GM04504 (cell line): Measurements from ENCODE around the gene EPHB1.
"Not testable (repeated sequence)": the region's sequence is repeated elsewhere in the genome, so short reads cannot be mapped to it uniquely, and the experiment has no call there.

ENCODE experiments used
- DNase-seq: peaks from one replicate; pipeline ENCODE4 v3.0.0-alpha.2; 2012; ENCODE audit warnings: low read depth

The EPHB1 gene

DNA sequence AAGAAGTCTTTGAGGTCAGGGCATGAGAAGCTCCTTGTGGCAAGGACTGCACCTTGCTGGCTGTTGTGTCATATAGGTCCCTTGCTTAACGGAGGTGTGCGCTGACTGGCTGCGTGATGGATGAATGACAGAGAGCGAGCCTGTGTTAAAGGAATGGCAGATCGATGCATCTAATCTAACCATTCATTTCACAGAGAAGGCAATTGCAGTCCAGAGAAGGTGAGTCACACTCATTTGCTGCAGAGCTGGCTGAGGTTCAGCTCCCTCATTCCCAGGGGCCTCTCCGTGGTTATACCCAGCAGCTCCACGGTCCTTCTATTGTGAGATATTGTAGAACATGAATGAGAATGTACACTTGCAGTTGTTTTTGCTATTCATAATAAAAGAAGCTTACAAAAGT lies 289.3 kb downstream of the EPHB1 start:
- DNase-seq = peak; percentile 4

DNA sequence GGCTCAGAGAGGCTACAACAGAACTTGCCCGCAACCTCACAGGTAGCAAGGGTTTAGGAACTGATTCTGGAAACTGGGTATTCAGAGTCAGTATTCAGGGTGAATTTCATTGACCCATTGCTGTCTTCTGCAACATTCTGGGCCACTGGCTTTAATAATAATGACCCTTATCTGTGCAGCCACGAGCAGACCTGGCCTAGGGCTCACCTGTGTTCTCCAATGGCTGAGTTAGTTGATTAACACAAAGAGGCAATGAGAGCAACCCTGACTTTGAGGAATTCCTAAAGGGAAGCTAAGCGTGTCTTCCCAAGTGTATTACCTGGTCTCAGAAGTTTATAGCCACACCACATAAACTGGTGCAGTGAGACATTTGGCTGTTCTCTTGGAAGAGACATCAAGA lies 289.9 kb downstream of the EPHB1 start:
- DNase-seq = no peak

DNA sequence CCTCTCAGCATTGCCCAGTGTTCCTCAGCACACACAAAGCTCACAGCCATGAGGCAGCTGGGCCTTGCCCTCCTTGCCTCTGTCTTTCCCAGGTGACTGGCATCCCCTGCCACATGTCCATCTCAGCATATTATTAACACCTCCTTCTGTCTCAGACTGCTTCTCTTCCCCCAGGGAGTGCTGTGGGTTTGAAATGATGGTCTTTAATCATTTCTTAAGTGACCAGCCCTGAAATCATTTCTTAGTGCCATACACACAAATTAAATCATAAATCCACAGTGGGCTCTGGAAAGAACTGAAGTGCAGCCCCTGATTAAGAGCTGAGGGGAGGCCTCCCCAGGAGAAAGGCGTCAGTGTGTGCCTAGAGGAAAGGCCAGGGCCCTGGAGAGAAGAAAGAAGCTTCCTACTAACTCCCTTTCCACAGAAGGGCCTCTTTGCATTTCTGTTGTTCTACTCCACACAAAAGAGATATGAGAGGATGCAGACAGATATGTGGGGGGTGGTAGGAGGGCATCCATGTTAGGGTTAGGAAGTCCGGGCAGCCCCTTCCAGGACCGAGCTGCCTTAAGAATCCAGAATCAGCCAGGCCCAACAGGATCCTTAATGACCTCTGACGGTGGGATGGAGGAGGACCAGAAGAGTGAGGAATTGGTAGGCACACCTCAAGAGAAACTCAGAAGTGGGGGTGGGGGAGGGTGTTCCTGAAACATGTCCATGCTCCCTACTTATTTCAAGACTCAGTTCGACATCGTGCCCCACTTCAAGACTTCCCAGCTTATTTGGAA lies 290.8 kb downstream of the EPHB1 start:
- no peak for DNase-seq

DNA sequence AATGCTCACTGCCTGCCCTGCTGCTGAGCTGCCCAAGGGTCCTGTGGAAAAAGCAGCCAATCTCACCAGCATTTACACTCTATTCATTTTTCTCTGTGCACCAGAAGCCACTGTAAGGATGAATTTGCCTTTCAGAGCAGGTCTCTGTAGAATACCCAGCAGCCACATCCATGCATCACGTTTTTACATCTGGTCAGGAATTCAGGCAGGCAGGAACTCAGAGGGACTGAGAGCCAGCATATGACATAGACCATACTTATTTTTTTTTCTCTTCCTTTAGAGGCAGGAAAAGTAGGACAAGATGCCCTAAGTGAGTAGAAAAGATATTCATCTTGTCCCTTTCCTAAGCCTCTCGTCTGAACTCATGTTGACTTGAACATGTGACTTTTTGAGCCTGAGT lies 292.7 kb downstream of the EPHB1 start:
- DNase-seq = no peak

DNA sequence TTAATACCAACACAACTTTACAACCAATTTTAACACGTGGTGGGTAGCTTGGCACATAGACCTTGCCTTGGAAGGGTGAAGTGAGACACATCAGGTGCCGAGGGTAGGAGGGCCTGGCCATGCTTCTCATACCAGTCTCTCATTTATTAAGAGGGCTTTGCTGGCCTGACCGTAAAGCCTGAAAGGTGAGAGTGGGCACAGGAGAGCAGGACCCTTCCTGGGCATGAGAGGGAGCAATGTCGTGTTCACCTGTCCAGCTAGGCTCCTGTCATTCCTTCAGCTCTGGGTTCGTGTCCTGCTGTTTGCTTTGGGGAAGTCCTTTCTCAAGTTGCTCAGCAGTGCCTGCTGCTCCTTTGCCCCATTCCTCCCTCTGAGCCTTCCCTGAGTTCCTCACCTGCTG lies 294.4 kb downstream of the EPHB1 start:
- DNase-seq = no peak

DNA sequence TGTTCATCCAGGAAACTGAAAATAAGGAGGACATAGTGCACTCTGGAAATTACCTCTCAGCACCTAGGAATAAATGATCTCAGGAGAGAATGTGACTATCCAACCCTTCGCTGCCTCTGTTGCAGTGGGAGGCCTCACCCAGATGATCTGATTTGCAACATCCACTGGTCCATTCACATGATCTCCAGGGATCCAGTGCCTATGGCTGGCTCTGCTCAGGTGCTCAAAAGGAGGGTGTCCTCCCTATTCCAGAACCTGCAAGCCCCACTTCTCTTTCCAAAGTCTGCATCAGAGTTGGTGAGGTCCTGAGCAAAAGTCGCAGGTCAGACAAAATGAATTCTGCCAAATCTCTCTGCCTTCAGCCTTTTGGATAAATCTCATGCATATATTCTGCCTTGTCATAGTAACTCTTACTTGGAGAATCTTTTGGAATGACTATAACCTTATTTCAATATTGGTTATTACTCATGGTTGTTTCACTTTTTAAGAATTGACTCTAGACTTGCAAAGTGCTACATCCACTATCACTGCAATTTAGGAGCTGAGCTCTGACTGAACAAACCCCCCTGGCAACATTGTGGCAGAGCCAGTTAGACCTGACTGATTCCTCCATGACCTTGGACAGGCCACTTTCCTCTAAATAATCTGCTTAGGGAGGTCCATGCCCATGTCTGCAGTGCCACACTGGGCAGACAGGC lies 295.1 kb downstream of the EPHB1 start:
- no peak for DNase-seq

DNA sequence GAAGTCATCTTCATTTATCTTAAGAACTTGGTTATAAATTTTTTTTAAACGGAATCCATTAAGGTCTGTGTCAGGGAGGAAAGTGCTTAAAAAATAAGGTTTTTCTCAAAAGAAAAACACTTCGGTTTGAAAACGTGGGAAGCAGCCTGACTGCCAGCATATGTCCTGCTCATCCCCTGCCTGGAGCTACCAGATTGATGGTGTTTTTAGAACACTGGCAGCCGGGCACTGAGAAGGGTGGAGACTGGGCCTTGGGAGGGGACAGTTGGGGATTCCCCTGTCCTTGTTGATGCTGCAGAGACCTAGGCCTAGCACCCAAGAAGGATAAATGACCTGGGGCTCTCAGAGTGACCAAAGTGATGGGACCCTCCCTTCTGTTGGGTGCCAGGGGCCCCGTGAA lies 296.9 kb downstream of the EPHB1 start:
- DNase-seq = no peak

DNA sequence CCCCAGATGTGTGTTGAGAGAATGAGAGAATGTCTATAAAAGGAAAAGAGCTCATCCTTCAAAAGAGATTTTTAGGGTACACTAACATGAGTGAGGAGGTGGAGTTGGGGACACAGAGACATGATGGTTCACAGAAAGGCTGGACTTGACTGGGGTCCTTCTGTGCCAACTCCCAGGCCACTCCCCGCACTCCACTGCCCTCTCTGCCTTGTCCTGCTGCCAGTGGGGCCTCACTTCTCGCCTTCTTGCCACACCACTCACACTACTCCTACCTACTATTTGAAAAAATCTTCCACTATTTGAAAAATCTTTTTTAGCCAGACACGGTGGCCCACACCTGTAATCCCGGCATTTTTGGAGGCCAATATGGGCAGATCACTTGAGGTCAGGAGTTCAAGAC lies 298.1 kb downstream of the EPHB1 start:
- no peak for DNase-seq

DNA sequence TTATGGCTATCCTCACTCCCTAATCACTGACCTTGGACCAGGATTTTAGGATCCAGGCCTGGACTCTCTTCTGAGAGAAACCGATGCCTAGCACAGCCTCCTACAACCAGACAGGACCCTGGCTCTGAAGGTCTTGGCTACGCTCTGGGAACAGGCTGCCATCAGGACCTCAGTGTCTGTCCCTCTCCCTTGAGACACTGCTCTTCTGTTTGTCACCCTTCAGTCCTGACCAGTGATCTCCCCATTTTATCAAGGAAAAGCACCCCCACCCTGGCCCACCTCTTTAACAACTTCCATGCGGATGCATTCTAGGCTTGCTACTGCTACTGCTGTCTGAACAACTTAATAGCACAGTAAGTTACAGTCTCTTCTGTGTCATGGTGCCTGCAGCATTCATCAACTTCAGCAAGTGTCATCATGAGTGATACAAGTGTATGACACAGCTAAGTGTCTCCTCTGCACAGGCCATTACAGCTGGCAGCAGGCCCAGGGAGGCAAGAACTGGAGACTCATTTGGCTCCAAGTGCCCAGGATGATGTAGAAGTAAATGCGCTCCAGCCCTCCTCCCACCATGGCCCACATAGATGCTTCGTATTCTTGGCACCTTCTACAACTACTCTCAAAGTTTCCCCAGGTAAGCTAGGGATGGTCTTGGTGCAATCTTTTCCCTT lies 302.4 kb downstream of the EPHB1 start:
- DNase-seq = no peak

DNA sequence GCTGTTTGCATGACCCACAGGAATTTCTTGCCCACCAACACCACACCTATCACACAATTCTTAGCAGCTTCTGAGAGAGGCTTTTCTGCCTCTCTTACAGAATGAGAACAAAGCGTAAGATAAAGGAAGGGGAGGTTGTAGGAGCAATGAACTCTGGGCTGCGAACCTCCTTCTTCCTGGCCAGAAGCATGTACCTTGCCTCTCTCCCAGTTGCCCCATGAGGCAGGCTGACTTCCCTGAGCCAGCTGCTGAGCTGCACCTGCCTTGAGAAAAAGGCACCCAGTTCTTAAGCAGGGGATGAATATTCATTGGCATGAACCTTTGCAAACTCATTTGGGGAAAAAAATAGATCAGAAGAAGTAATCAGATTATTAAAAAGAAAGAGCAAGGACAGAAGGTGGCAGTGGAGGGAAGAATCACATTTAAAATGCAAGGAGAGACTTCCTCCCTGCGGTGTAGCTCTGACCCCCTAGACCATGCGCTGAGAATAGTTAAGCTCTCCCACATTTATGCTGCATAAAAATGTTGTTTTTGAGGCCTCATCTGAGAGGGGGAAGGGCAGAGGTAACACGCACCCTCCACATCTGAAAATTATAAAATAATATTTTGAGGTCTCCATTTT lies 304.8 kb downstream of the EPHB1 start:
- DNase-seq = no peak

DNA sequence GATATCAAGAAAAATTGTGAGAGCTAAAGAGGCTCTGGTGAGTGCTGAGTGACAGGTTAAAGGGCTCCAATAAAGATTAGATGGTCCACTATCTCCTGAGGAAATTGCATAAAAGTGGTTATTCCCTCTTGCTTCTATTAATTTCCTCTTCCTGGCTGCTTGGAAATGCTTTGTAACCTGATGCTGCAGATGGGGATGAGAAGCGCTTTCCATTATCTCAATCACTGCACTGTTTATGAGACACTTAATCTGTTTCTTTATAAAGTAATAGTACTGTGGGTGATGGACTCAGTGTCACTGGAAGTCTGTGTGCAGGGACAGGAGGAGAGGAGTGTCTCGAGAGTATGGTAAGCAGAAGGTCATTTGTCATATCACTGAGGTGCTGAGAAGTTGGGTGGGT lies 305.3 kb downstream of the EPHB1 start:
- DNase-seq = no peak

DNA sequence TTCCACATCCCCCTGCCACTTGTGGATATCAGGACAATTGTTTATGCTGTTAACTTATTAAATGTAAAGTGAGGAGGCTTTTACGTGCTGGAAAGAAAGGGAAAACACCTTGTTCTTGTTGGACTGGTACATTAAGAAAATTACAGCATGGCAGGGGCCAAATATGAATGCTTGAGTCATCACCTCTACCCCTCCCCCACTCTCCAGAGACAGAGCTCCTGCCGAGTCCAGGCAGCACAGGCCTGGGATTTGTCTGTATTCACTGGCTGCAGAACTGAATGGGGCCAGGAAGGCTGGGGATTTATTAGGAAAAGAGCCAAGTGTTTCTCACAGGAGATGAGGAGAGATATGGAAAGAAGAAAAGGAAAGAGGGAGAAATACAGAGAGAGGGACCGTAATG lies 308.9 kb downstream of the EPHB1 start:
- DNase-seq = no peak

DNA sequence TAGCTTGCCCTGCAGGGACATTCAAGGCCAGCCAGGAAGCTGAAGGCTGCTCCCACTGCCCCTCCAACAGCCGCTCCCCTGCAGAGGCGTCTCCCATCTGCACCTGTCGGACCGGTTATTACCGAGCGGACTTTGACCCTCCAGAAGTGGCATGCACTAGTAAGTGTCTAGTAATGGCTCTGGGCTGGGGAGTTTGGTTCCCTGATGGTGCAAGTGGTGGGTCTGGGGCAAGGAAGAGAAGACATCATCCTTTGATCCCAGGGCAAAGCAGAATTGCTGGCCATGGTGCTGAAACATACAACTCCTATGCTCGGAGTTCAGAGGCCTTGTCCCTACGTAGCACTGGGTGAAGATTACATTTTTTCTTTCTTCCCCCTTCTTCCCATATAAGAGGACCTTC lies 311.4 kb downstream of the EPHB1 start:
- peak; percentile 15 for DNase-seq

DNA sequence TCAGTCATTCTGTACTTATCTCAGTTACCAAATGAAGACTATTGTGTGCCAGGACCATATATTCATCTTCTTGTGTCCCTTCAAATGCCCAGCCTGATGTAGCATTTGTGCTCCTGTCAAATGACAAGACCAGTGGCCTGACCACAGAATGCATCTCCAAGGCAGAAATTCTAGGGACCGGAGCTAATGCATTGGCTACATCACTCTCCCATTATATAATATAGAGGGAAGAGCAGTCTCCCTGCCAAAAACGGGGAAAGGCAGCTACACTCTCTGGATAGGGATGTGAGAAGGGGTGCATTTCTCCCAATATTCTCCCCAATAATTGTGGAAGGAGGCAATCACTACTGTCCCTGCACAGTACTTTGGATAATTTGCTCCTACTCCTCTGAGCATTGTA lies 312.0 kb downstream of the EPHB1 start:
- no peak for DNase-seq

DNA sequence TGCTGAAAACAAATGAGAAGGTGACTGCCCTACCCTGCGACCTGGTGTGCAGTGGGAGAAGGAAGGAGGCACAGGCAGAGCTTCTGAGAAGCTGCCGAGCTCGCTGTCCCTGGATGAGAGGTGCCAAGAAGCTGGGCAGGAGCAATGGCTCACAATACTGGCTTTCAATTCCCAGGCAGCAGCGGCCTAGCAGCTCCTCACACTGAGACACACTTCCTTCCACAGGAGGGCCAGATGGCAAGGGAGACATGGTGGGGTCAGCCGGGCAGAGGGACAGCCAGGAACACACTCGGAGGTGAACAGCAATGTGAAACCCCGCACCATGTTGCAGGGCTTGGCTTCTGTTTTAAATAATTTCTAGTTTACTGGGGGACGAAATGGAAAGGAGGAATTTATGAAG lies 314.6 kb downstream of the EPHB1 start:
- DNase-seq = no peak

DNA sequence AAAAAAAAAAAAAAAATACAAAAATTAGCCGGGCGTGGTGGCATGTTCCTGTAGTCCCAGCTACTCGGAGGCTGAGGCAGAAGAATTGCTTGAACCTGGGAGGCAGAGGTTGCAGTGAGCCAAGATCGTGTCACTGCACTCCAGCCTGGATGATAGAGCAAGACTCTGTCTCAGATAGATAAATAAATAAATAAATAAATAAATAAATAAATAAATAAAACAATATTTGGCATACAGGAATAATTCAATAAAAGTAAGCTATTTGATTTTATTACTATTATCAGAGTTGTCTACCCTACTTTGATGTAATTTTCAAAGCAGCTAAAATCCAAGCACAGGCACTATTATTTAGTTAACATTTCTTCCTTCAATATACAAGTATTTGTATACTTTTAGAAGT lies 319.5 kb downstream of the EPHB1 start:
- not testable (repeated sequence) for DNase-seq

DNA sequence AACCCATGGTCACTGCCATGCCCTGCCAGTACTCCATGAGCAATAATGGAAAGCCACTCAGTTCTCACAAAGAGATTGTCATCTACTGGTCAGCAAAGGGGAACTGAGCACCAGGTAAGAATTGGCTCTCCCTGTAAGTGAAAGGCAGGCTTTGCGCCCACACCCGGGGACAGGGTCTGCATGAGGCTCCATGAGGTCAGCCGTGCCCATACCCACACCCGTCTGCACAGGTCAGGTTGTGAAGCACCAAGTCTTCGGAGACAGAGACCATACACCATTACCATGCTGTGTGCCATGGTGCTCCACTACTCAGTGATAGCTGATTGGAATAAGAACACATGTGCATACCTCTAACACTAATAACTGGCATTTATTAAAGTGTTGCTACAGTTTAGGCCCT lies 322.9 kb downstream of the EPHB1 start:
- no peak for DNase-seq

DNA sequence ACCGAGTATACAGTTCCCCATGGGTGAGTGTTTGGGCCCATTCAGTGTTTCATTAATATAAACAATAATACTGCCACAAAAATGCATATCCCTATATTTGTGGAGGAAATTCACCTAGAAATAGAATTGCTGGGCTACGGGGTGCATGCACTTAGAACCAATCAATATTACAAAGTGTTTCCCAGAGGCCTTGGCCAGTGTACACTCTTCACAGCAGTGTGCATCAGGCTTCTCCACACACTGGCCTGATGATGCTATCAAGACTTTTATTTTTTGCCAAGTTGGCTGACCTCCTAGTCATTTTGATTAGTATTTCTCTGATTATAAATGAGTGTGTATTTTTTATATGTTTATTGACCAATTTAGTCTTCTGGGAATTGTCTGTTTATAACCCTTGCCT lies 323.7 kb downstream of the EPHB1 start:
- DNase-seq = no peak

DNA sequence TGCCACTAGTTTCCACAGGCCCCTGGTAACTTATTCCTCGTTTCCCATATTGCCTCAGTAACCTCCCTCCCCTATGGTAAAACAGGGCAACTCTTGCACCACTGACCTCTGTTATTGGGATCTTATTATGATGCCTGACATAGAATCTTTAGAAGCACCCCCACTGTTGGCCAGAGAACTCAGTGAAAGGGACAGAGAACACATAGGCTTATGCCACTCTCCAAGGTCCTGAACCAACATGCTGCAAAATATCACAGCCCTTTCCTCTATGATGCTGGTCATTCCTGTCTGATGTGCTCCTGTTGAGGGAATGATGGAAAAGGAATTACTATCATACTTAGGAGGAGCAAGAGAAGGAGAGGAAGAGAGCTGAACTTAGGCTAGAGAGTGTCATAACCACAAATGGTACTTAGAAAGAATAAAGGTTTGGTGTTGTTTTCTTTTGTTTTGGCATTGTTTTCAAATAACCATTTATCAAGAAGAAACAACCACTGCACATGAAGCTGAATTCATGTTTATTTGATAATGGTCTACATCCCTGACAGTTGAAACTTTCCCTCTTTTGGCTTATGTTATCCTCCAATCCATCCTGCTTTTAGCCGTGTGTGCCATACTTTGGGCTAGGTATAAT lies 330.2 kb downstream of the EPHB1 start:
- peak; percentile 25 for DNase-seq

DNA sequence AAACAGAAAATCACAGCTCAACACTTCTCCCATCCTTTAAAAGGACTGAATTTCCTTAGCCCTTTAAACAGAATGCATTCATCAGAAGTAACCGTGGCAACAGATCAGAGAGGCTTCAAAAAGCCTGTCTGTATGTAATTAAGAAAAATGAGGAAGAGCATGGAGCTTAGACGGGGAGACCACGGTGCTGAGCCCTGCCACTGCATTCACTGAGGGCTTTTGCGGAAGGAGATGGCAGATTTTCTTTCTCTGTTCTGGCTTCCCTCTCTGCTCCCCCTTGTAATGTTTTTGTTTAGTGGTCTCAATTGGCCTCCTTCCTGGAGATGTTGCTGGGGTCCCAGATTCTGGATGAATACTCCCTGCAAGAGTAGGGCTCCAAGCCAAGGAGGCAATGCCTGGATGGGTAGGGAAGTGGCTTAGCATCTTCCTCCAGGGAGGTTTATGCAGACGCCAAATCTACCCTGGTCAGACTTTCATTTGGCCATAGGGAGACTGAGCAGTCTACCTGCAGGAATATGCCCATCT lies 332.9 kb downstream of the EPHB1 start:
- no peak for DNase-seq

DNA sequence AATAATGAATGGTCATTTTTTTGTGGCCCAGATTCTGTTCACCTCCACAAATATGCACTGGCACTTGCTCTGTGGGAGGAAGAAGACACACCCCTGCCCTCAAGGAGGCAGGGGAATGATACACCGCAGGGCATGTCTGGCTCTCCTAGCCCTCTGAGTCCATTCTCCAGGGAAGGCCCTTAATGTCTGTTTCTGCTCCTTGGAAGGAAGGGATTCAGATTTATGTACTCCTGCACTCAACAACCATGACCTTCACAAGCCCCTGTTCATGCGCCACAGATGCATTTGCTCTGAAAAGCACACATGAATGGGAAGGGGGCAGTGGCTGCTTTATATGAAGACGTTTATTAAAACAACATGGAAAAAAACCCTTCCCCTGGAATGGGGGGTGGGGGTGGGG lies 333.8 kb downstream of the EPHB1 start:
- no peak for DNase-seq

DNA sequence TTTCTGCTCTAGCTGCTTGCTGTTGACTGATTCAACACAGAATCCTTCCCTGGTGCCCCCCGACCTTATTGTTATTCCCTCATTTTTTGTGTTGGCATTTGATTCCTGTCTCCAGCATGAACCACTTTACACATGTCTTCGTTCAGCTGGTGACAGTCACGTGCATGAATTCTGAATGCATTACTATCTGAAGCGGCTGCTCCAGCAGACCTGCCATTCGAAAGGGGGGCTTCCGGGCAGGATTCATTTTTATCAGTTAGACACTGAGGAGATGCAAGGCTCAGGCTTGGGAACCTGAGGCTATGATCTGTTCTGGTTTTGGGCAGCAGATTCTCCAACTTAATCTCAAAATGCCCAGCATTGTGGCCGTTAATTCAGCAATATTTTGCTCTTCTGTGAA lies 336.2 kb downstream of the EPHB1 start:
- no peak for DNase-seq
